IMR-90 (cell line): ENCODE data around the gene REPS2. TPM values are rescaled to one million over a fixed set of nuclear protein-coding genes. Genes with fewer than 3 reads are reported as not detected.

Experiments
- ATAC-seq: fragments of 200-7000 bp; cut with Tn5 transposase; 2 replicates; pipeline ENCODE4 v1.9.1; 2020; ENCODE audit warnings: low read depth, mild to moderate bottlenecking, moderate library complexity
- BruUV-seq: library from RNA; stranded (reverse); fragments of 400-500 nt; replicated peaks from 2 replicates; lab custom pipeline; 2021; lab: Mats Ljungman, UMichigan
- CTCF ChIA-PET: fragments of 300-600 bp; formaldehyde crosslinking; extraction: SDS; loops from one replicate; lab custom pipeline; 2021; ENCODE audit warnings: antibody characterized with exemption; lab: Yijun Ruan, JAX
- POLR2A ChIA-PET: fragments of 300-600 bp; sonication (Branson Sonifier 250); formaldehyde crosslinking; loops from one replicate; lab custom pipeline; 2022; ENCODE audit warnings: antibody characterized with exemption; ENCODE audit not compliant: unreplicated experiment; lab: Charles Lee
- DNase-seq: peaks from one replicate; pipeline ENCODE4 v3.0.0; 2013
- H2AFZ ChIP-seq: replicated peaks from 2 replicates; pipeline ENCODE3; 2013; ENCODE audit warnings: low read length, mild to moderate bottlenecking; ENCODE audit not compliant: poor library complexity
- H2AK5ac ChIP-seq: 2 replicates; pipeline ENCODE4 v1.6.1; 2013; ENCODE audit warnings: low read depth, low read length, inconsistent platforms
- H2AK9ac ChIP-seq: replicated peaks from 2 replicates; pipeline ENCODE3; 2013; ENCODE audit warnings: mild to moderate bottlenecking, low read depth, low read length, moderate library complexity; ENCODE audit not compliant: poor library complexity
- H2BK120ac ChIP-seq: 2 replicates; pipeline ENCODE4 v1.6.1; 2013; ENCODE audit warnings: low read depth, low read length, inconsistent platforms
- H2BK15ac ChIP-seq: 3 replicates; pipeline ENCODE4 v1.6.1; 2013; ENCODE audit warnings: low read depth, low read length, inconsistent platforms
- H2BK20ac ChIP-seq: 2 replicates; pipeline ENCODE4 v1.6.1; 2013; ENCODE audit warnings: low read depth, mild to moderate bottlenecking, inconsistent platforms, low read length, moderate library complexity
- H2BK5ac ChIP-seq: 2 replicates; pipeline ENCODE4 v1.6.1; 2013; ENCODE audit warnings: mild to moderate bottlenecking, low read depth, low read length, inconsistent platforms; ENCODE audit not compliant: poor library complexity, severe bottlenecking
- H3K14ac ChIP-seq: replicated peaks from 2 replicates; pipeline ENCODE4 v1.6.1; 2013; ENCODE audit warnings: low read depth, low read length, inconsistent platforms
- H3K18ac ChIP-seq: 2 replicates; pipeline ENCODE4 v1.6.1; 2013; ENCODE audit warnings: low read depth, low read length, control low read depth
- H3K23ac ChIP-seq: 2 replicates; pipeline ENCODE4 v1.6.1; 2013; ENCODE audit warnings: low read depth, low read length, inconsistent platforms
- H3K27ac ChIP-seq: 2 replicates; pipeline ENCODE4 v1.5.1; 2013; ENCODE audit warnings: mild to moderate bottlenecking, control low read depth, low read length; ENCODE audit not compliant: insufficient read depth
- H3K27me3 ChIP-seq: 2 replicates; pipeline ENCODE4 v1.6.1; 2013; ENCODE audit warnings: low read length; ENCODE audit not compliant: control insufficient read depth, insufficient read depth
- H3K36me3 ChIP-seq: 2 replicates; pipeline ENCODE4 v1.6.1; 2013; ENCODE audit warnings: low read length, mixed read lengths; ENCODE audit not compliant: control insufficient read depth, insufficient read depth
- H3K4ac ChIP-seq: 2 replicates; pipeline ENCODE4 v1.6.1; 2013; ENCODE audit warnings: low read depth, low read length, inconsistent platforms
- H3K4me1 ChIP-seq: 2 replicates; pipeline ENCODE4 v1.6.1; 2013; ENCODE audit warnings: low read length, mixed read lengths; ENCODE audit not compliant: control insufficient read depth, insufficient read depth
- H3K4me2 ChIP-seq: 2 replicates; pipeline ENCODE4 v1.6.1; 2013; ENCODE audit warnings: low read depth, mild to moderate bottlenecking, control low read depth, low read length, moderate library complexity
- H3K4me3 ChIP-seq: 2 replicates; pipeline ENCODE4 v1.5.1; 2013; ENCODE audit warnings: low read depth, mild to moderate bottlenecking, control low read depth, low read length, moderate library complexity; ENCODE audit not compliant: insufficient read depth
- H3K56ac ChIP-seq: 2 replicates; pipeline ENCODE4 v1.6.1; 2013; ENCODE audit warnings: low read length, inconsistent platforms; ENCODE audit not compliant: insufficient read depth; ENCODE audit errors: extremely low read depth
- H3K79me1 ChIP-seq, 2 experiments: 2 replicates each; pipeline ENCODE4 v1.6.1; 2013; ENCODE audit warnings: low read length in 2 of 2, inconsistent platforms in 1 of 2, low read depth in 1 of 2
- H3K9ac ChIP-seq: 2 replicates; pipeline ENCODE4 v1.6.1; 2013; ENCODE audit warnings: low read depth, low read length, control low read depth
- H3K9me1 ChIP-seq: 2 replicates; pipeline ENCODE4 v1.6.1; 2013; ENCODE audit warnings: low read length, inconsistent platforms; ENCODE audit not compliant: insufficient read depth
- H3K9me3 ChIP-seq: 2 replicates; pipeline ENCODE4 v1.6.1; 2013; ENCODE audit warnings: low read length; ENCODE audit not compliant: control insufficient read depth, insufficient read depth
- H4K20me1 ChIP-seq: 2 replicates; pipeline ENCODE4 v1.6.1; 2013; ENCODE audit warnings: low read length, inconsistent platforms; ENCODE audit not compliant: insufficient read depth
- H4K5ac ChIP-seq: 2 replicates; pipeline ENCODE4 v1.6.1; 2013; ENCODE audit warnings: mild to moderate bottlenecking, low read depth, low read length, control low read depth
- H4K8ac ChIP-seq, 2 experiments: 2 replicates each; pipeline ENCODE4 v1.6.1; 2013; ENCODE audit warnings: low read depth in 2 of 2, low read length in 2 of 2, control low read depth in 1 of 2, inconsistent platforms in 1 of 2
- H4K91ac ChIP-seq: 2 replicates; pipeline ENCODE4 v1.6.1; 2013; ENCODE audit warnings: low read depth, low read length, inconsistent platforms; ENCODE audit not compliant: insufficient read depth
- CHD1 ChIP-seq: IDR thresholded peaks from 2 replicates; pipeline ENCODE4 v1.6.1; 2012; ENCODE audit warnings: low read depth, low read length, improper control_type of control experiment
- FOS ChIP-seq: fragments of 150-350 bp; IDR thresholded peaks from 2 replicates; pipeline ENCODE4 v1.6.1; 2016; ENCODE audit warnings: low read depth, low read length
- MAZ ChIP-seq: IDR thresholded peaks from 2 replicates; pipeline ENCODE4 v1.6.1; 2012; ENCODE audit warnings: low read depth, mild to moderate bottlenecking, low read length, improper control_type of control experiment, moderate library complexity, borderline replicate concordance
- USF2 ChIP-seq: fragments of 150-350 bp; IDR thresholded peaks from 2 replicates; pipeline ENCODE4 v1.6.1; 2017; ENCODE audit warnings: mild to moderate bottlenecking, antibody characterized with exemption, low read length, low read depth
- WGBS, 2 experiments: methylation state at CpG; one replicate each; pipeline versions ENCODE4 v1.1.5 to v1.1.7; 2013; ENCODE audit warnings: missing lambda C conversion rate in 2 of 2; ENCODE audit not compliant: insufficient read length in 1 of 2; ENCODE audit errors: extremely low coverage in 2 of 2; 5-methylcytosine and 5-hydroxymethylcytosine counted together
- dilution Hi-C: fragments of 300-500 bp; cut with HindIII; formaldehyde crosslinking; loops from one replicate; pipeline ENCODE4 v1.14.3; 2018; ENCODE audit warnings: low sequenced_read_pairs; ENCODE audit not compliant: unreplicated experiment
- in situ Hi-C: fragments of 300-500 bp; cut with MboI; formaldehyde crosslinking; loops from 3 replicates; pipeline ENCODE4 v1.14.3; 2019; ENCODE audit warnings: low sequenced_read_pairs, inconsistent platforms, mixed read lengths
- intact Hi-C: fragments of 100-400 bp; cut with micrococcal nuclease; formaldehyde crosslinking; loops from 2 replicates; pipeline ENCODE4 v1.10.0; 2022
- polyA plus RNA-seq, 3 experiments: library from polyadenylated mRNA; depleted of rRNA; stranded (reverse); fragments of >200 nt; gene quantifications; 2 replicates each; pipeline ENCODE4 v1.2.3, GENCODE V29; 2012; ENCODE audit warnings: low replicate concordance in 1 of 3
- total RNA-seq: library from RNA; depleted of rRNA; stranded (reverse); fragments of >200 nt; gene quantifications from 2 replicates; pipeline ENCODE4 v1.2.3, GENCODE V29; 2012

The REPS2 gene
- total and polyA plus RNA-seq, 2 of the 4 experiments (the other 2 are of a cell fraction), result 0.02 to 0.18 TPM

- H3K27ac ChIP-seq, result no peak overlapping the region
- no peak overlapping the region for H2BK20ac ChIP-seq
- no peak overlapping the region for H3K4ac ChIP-seq
- no CpG with 5 or more reads among the region's 10 CpGs for WGBS, 2 experiments
- in situ Hi-C loops (no loop called here), dilution Hi-C loops (no loop called here), intact Hi-C loops (no loop called here)
- no peak overlapping the region for H4K5ac ChIP-seq
- H4K8ac ChIP-seq, result no peak overlapping the region
- H2BK5ac ChIP-seq, result no peak overlapping the region
- H3K23ac ChIP-seq, result no peak overlapping the region
- no peak overlapping the region for H3K4me3 ChIP-seq
- H2AK9ac ChIP-seq, result no peak overlapping the region
- no peaks in the 10 kb centered on the region for H3K4me1 ChIP-seq
- POLR2A ChIA-PET, result no interaction called here
- BruUV-seq, result no TSS peak
- DNase-seq (peak; percentile 35), ATAC-seq (no peak)
- H3K18ac ChIP-seq, result no peak overlapping the region
- no peak overlapping the region for H2AFZ ChIP-seq
- no peaks in the 10 kb centered on the region for H4K20me1 ChIP-seq
- H3K14ac ChIP-seq, result no peak overlapping the region
- H3K9me1 ChIP-seq, result no peaks in the 10 kb centered on the region
- no peak overlapping the region for H2BK120ac ChIP-seq
- CTCF ChIA-PET, result no interaction called here
- H3K36me3 ChIP-seq, result no peaks in the 10 kb centered on the region
- no peak overlapping the region for H3K4me2 ChIP-seq
- H2AK5ac ChIP-seq, result no peak overlapping the region
- TF ChIP-seq MAZ (no peak), CHD1 (no peak), USF2 (no peak), FOS (no peak)
- H3K9me3 ChIP-seq, result no peaks in the 10 kb centered on the region
- no peak overlapping the region for H2BK15ac ChIP-seq
- no peak overlapping the region for H3K9ac ChIP-seq
- no peak overlapping the region for H4K91ac ChIP-seq
- peaks cover 14% of the 10 kb centered on the region for H3K27me3 ChIP-seq
- H3K56ac ChIP-seq, result no peak overlapping the region
- no peaks in the 10 kb centered on the region for H3K79me1 ChIP-seq
These were observed 75.6 kb downstream of the REPS2 start for GRCh38 chrX:17021851-17022604.
